Heart left ventricle (tissue), 16 donors: Measurements from ENCODE around the gene TTC23L. TPM values are rescaled to one million over a fixed set of nuclear protein-coding genes. Genes with fewer than 3 reads are reported as not detected.

Source experiments
- ATAC-seq, 4 donors: fragments of 200-7000 bp; cut with Tn5 transposase; one replicate each; pipeline ENCODE4 v1.9.1; 2020 to 2022; ENCODE audit warnings: moderate library complexity in 4 of 4, mild to moderate bottlenecking in 3 of 4, moderate number of reproducible peaks in 1 of 4
- DNase-seq, 5 donors: peaks; one replicate each; pipeline ENCODE4 v3.0.0-alpha.2; 2020
- H3K27ac ChIP-seq, 12 donors: fragments of 200-600 bp; sonication (generic) in 4 of 12; one replicate each; pipeline versions ENCODE4 v1.5.0 to v1.8.0; 2016 to 2022; ENCODE audit warnings: mild to moderate bottlenecking in 2 of 12
- H3K27me3 ChIP-seq, 9 donors: fragments of 200-600 bp; sonication (generic) in 2 of 9; one replicate each; pipeline versions ENCODE4 v1.5.1 to v1.8.0; 2016 to 2022; ENCODE audit warnings: mild to moderate bottlenecking in 3 of 9
- H3K36me3 ChIP-seq, 9 donors: fragments of 200-600 bp; sonication (generic) in 2 of 9; one replicate each; pipeline versions ENCODE4 v1.5.0 to v1.8.0; 2018 to 2022; ENCODE audit warnings: mild to moderate bottlenecking in 2 of 9
- H3K4me1 ChIP-seq, 12 donors: fragments of 200-600 bp; sonication (generic) in 4 of 12; one replicate each; pipeline versions ENCODE4 v1.5.0 to v1.8.0; 2016 to 2022; ENCODE audit warnings: mild to moderate bottlenecking in 3 of 12
- H3K4me3 ChIP-seq, 12 donors: fragments of 200-600 bp; sonication (generic) in 4 of 12; one replicate each; pipeline versions ENCODE4 v1.5.0 to v1.8.0; 2017 to 2022; ENCODE audit warnings: mild to moderate bottlenecking in 9 of 12, moderate library complexity in 4 of 12
- H3K9me3 ChIP-seq, 12 donors: fragments of 200-600 bp; sonication (generic) in 4 of 12; one replicate each; pipeline versions ENCODE4 v1.5.0 to v1.8.0; 2016 to 2022; ENCODE audit warnings: mild to moderate bottlenecking in 1 of 12
- CTCF ChIP-seq, 12 donors: fragments of 200-600 bp; sonication (generic) in 4 of 12; IDR thresholded peaks; one replicate each; pipeline versions ENCODE4 v1.5.0 to v1.8.0; 2018 to 2022; ENCODE audit warnings: antibody characterized with exemption in 12 of 12, mild to moderate bottlenecking in 5 of 12
- POLR2A ChIP-seq, 2 donors: fragments of 450-650 bp; IDR thresholded peaks; one replicate each; pipeline ENCODE4 v1.6.1; 2017; ENCODE audit warnings: antibody characterized with exemption in 2 of 2, mild to moderate bottlenecking in 2 of 2, moderate library complexity in 2 of 2
- WGBS, 4 donors: extraction: QIAGEN DNeasy Blood & Tissue Kit in 2 of 4; methylation state at CpG; one replicate each; pipeline versions ENCODE4 v1.1.5 to v1.1.7; 2013 to 2018; 5-methylcytosine and 5-hydroxymethylcytosine counted together
- intact Hi-C, 10 donors: fragments of 100-400 bp; cut with DNase I; formaldehyde crosslinking; loops; one replicate each; pipeline versions ENCODE4 v1.11.1 to v1.14.2; 2022
- polyA plus RNA-seq, 2 donors: library from polyadenylated mRNA; stranded (reverse); fragments of 200-250 nt; gene quantifications; one replicate each; pipeline ENCODE4 v1.2.3, GENCODE V29; 2013
- total RNA-seq, 9 donors: library from RNA; depleted of rRNA in 2 of 9; stranded (reverse); fragments of >200 nt in 2 of 9; fragmentation: NEBNext Ultra II Directional in 3 of 9; extraction: Animal tissue kit (Norgen Biotek cat#: 25700) in 3 of 9; gene quantifications; one replicate each; pipeline versions ENCODE4 v1.1.0 to v1.2.4, GENCODE V29; 2016 to 2023
- donor health status: ischemic (EF 13 %, LVEDD 7.1; RV severe dilation, severe dysfunction).
- donor health status: healthy with polysubstance abuse.
- donor health status: DM: no; HTN: yes; CAD: no.
- donor health status: DM: no; HTN: no; CAD: no.
- donor health status: ischemic (EF 25% LVEDD 6.9; RV normal size, moderate dysfunction).
- donor health status: ischemic (EF 25% LVEDD 5.7; RV mildly dilated, moderate dysfunction).
- donor health status: healthy.
- donor health status: DM: yes; HTN: yes; CAD: no.
- donor health status: ischemic (EF 35%, LVEDD 5.7; RV mildly dilated, moderate dysfunction).
- donor health status: nonischemic (EF 11% LVEDD 7.7; RV severe dilation, severe dysfunction).
- donor health status: DM: yes; HTN: yes; CAD: no.
- donor health status: PGD.
- donor health status: ischemic (EF 29% LVEDD 5.4; RV normal size, mild dysfunction).
- donor health status: nonischemic (EF 23%, LVEDD 6.1; RV moderate dilation, normal function).

Gene TTC23L
- total and polyA plus RNA-seq, 11 donors: 0.06 to 0.69 TPM; not detected in 9

GRCh38 chr5:34848230-34848629, 9.3 kb downstream of the TTC23L start:
- intact Hi-C loops: no loop called here
- whole genome bisulfite sequencing, 4 donors: 92 to 99% (median 94%) methylated on average over 2 of the region's 2 CpGs

GRCh38 chr5:34849253-34849652, 10.3 kb downstream of the TTC23L start:
- intact Hi-C loops: no loop called here
- Histone ChIP-seq H3K36me3 (no peaks in the 10 kb centered on the region), H3K4me1 (no peaks in the 10 kb centered on the region), H3K27ac (no peak overlapping the region), H3K27me3 (no peaks in the 10 kb centered on the region), H3K9me3 (no peaks in the 10 kb centered on the region), H3K4me3 (no peak overlapping the region)
- TF ChIP-seq POLR2A (IDR thresholded peaks at IDR 0.05): no peak
- TF ChIP-seq CTCF (IDR thresholded peaks at IDR 0.05): no peak
- DNase-seq (no peak), ATAC-seq (no peak)
- 89 to 92% (median 91%) methylated on average over 3 of the region's 3 CpGs for WGBS, 4 donors

More at GRCh38 chr5:34848230-34848629, 9.3 kb downstream of the TTC23L start:
- Histone ChIP-seq H3K4me3 (no peak overlapping the region), H3K27me3 (no peaks in the 10 kb centered on the region), H3K4me1 (no peaks in the 10 kb centered on the region), H3K36me3 (no peaks in the 10 kb centered on the region), H3K9me3 (no peaks in the 10 kb centered on the region), H3K27ac (no peak overlapping the region)
- no peak for ATAC-seq
- TF ChIP-seq CTCF (IDR thresholded peaks at IDR 0.05) (no peak), POLR2A (IDR thresholded peaks at IDR 0.05) (no peak)
- DNase-seq: no peak

- TF ChIP-seq POLR2A (IDR thresholded peaks at IDR 0.05) (no peak), CTCF (IDR thresholded peaks at IDR 0.05) (no peak)
- Histone ChIP-seq H3K27me3 (no peaks in the 10 kb centered on the region), H3K9me3 (no peaks in the 10 kb centered on the region), H3K36me3 (no peaks in the 10 kb centered on the region), H3K27ac (no peak overlapping the region), H3K4me1 (no peaks in the 10 kb centered on the region), H3K4me3 (no peak overlapping the region)
- WGBS, 4 donors: 84 to 91% (median 87%) methylated on average over 4 of the region's 4 CpGs
- DNase-seq (no peak), ATAC-seq (no peak)
- intact Hi-C loops: no loop called here
Observed at GRCh38 chr5:34854459-34855174, 15.7 kb downstream of the TTC23L start.

- intact Hi-C loops: no loop called here
- WGBS, 4 donors: 76 to 88% (median 84%) methylated on average over 3 of the region's 3 CpGs
- Histone ChIP-seq H3K4me1 (no peaks in the 10 kb centered on the region), H3K4me3 (no peak overlapping the region), H3K27me3 (no peaks in the 10 kb centered on the region), H3K9me3 (no peaks in the 10 kb centered on the region), H3K36me3 (no peaks in the 10 kb centered on the region), H3K27ac (no peak overlapping the region)
- DNase-seq (no peak), ATAC-seq (no peak)
- TF ChIP-seq POLR2A (IDR thresholded peaks at IDR 0.05) (no peak), CTCF (IDR thresholded peaks at IDR 0.05) (no peak)
Observed at GRCh38 chr5:34857161-34857560, 18.2 kb downstream of the TTC23L start.
